ENCODE results near the gene MUC5AC. TPM values are rescaled to one million over a fixed set of nuclear protein-coding genes. Genes with fewer than 3 reads are reported as not detected.

MUC5AC gene
- total RNA-seq, 2 experiments from 2014 or later, result not detected

GRCh38 chr11:1200611-1201191 is 42.9 kb downstream of the MUC5AC start:
- Mint-ChIP-seq H3K36me3 (ENCODE audit: low read depth) (no peaks in the 10 kb centered on the region), H3K9me3 (no peaks in the 10 kb centered on the region), H3K27ac (no peak overlapping the region), H3K4me3 (no peak overlapping the region), H3K4me1 (no peaks in the 10 kb centered on the region), H3K27me3 (no peaks in the 10 kb centered on the region)
- ChIA-PET POLR2A (no interaction called here), CTCF (no interaction called here)
- no peak for DNase-seq

GRCh38 chr11:1201395-1202153 is 43.8 kb downstream of the MUC5AC start:
- DNase-seq, result no peak
- no peaks in the 10 kb centered on the region for H3K9me3 Mint-ChIP-seq
- ChIA-PET CTCF (interaction anchor here (1.6 kb wide), 1 partner anchor 12 kb away, joined by 5 read pairs; no protein-coding TSS in a partner anchor), POLR2A (no interaction called here)
- no peaks in the 10 kb centered on the region for H3K27me3 Mint-ChIP-seq
- no peaks in the 10 kb centered on the region for H3K4me1 Mint-ChIP-seq
- H3K36me3 Mint-ChIP-seq (ENCODE audit: low read depth), result no peaks in the 10 kb centered on the region
- H3K4me3 Mint-ChIP-seq, result no peak overlapping the region
- no peak overlapping the region for H3K27ac Mint-ChIP-seq

- Mint-ChIP-seq H3K36me3 (ENCODE audit: low read depth) (no peaks in the 10 kb centered on the region), H3K27ac (no peak overlapping the region), H3K4me3 (no peak overlapping the region), H3K9me3 (no peaks in the 10 kb centered on the region), H3K4me1 (no peaks in the 10 kb centered on the region), H3K27me3 (no peaks in the 10 kb centered on the region)
- POLR2A ChIA-PET, result no interaction called here
- CTCF ChIA-PET, result interaction anchor here (1.6 to 2.2 kb wide), 2 partner anchors 11 to 373 kb away, joined by 5 to 8 read pairs; no protein-coding TSS in a partner anchor
- no peak for DNase-seq
Observed at GRCh38 chr11:1202154-1202775, 44.5 kb downstream of the MUC5AC start.

DNA sequence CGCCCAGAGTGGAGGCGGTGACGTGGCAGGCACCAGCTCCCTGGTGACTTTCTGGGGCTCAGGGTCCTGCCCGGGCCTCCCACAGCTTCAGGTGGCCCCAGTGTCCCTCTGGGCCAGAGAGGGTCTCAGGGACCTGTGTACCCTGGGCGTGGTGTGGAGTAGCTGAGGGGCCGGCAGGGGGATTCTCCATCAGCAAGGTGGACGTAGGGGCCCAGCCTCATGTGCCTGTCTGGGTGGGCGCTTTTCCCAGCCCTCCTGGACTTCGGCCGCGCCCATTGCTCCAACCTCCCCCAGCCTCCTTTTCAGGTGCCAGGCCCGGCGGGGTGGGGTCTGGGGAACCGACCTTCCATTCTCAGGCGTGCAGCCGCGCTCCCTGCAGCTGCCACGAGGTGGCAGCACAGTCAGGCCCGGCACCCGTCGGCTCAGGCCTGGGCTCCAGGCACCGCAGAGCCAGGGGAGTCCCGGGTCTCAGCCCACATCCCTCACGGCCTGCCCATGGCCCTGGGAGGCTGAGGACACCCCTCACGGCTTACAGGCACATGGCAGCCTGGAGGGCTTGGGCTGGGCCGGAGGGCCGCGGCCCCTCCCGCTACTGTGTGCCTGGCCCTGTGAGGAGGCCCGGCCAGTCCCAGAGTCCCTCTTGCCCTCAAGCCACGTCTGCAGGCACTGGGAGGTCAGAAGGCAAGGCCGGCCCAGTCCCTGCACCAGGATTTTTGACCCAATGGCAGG is 45.2 kb downstream of the MUC5AC start:
- no peak overlapping the region for H3K4me3 Mint-ChIP-seq
- ChIA-PET CTCF (interaction anchor here (1.6 to 2.2 kb wide), 2 partner anchors 11 to 372 kb away, joined by 5 to 8 read pairs; no protein-coding TSS in a partner anchor), POLR2A (no interaction called here)
- peak; percentile 62 for DNase-seq
- H3K27me3 Mint-ChIP-seq, result no peaks in the 10 kb centered on the region
- no peak overlapping the region for H3K27ac Mint-ChIP-seq
- H3K9me3 Mint-ChIP-seq, result no peaks in the 10 kb centered on the region
- no peaks in the 10 kb centered on the region for H3K36me3 Mint-ChIP-seq (ENCODE audit: low read depth)
- H3K4me1 Mint-ChIP-seq, result no peaks in the 10 kb centered on the region

DNA sequence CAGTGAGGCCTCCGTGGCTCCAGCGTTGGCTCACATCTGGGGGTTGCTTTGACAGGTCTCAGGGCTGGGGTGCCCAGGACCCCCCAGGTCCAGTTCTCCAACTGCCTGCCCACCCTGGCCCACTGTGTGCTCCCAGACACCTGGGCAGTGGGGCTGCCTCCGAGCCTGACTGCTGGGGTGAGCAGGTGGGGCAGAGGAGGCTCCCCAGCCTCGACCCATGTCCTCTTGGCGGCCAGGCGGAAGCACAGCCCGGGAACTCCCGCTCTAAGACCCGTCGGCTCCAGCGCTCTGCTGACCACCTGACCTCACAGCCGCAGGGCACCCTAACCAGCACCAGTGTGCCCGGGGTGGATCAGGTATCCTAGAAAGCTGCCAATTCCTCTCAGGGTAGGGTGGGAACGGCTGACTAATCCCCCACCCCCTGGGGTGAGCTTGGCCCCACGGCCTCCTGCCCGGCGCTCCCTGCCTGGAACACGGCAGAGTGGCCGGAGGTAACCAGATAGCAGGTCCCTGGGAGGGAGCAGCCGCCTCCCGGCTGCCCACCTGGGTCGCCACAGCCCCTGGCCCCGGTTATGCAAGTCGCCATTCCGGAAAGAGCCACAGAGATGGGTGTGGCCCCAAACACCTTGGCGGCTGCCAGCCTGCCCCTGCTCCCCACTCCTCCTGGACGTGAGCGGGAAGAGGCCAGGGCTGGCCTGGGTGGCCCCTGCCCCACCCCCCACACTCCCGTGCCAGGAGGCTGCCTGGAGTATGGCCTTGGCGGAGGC is 45.9 kb downstream of the MUC5AC start:
- CTCF ChIA-PET, result interaction anchor here (1.2 to 2.2 kb wide), 3 partner anchors 10 to 371 kb away, joined by 5 to 8 read pairs (median 5); no protein-coding TSS in a partner anchor
- POLR2A ChIA-PET, result no interaction called here
- DNase-seq, result no peak
- Mint-ChIP-seq H3K36me3 (ENCODE audit: low read depth) (no peaks in the 10 kb centered on the region), H3K4me3 (no peak overlapping the region), H3K27me3 (no peaks in the 10 kb centered on the region), H3K9me3 (no peaks in the 10 kb centered on the region), H3K4me1 (no peaks in the 10 kb centered on the region), H3K27ac (no peak overlapping the region)

- no peaks in the 10 kb centered on the region for H3K4me1 Mint-ChIP-seq
- no peaks in the 10 kb centered on the region for H3K36me3 Mint-ChIP-seq (ENCODE audit: low read depth)
Observed at GRCh38 chr11:1204381-1205101, 46.8 kb downstream of the MUC5AC start.

GRCh38 chr11:1205121-1205986 is 47.6 kb downstream of the MUC5AC start:
- CTCF ChIA-PET, result no interaction called here
- no peak overlapping the region for H3K4me3 Mint-ChIP-seq
- POLR2A ChIA-PET, result no interaction called here
- no peaks in the 10 kb centered on the region for H3K9me3 Mint-ChIP-seq
- no peaks in the 10 kb centered on the region for H3K27me3 Mint-ChIP-seq
- no peaks in the 10 kb centered on the region for H3K4me1 Mint-ChIP-seq
- no peaks in the 10 kb centered on the region for H3K36me3 Mint-ChIP-seq (ENCODE audit: low read depth)
- DNase-seq, result no peak
- H3K27ac Mint-ChIP-seq, result no peak overlapping the region

More at GRCh38 chr11:1204381-1205101, 46.8 kb downstream of the MUC5AC start:
- H3K27ac Mint-ChIP-seq, result no peak overlapping the region
- DNase-seq, result no peak
- CTCF ChIA-PET, result interaction anchor here (1.2 to 2.2 kb wide), 2 partner anchors 9 to 371 kb away, joined by 5 to 8 read pairs; no protein-coding TSS in a partner anchor
- no peaks in the 10 kb centered on the region for H3K9me3 Mint-ChIP-seq
- POLR2A ChIA-PET, result no interaction called here
- H3K4me3 Mint-ChIP-seq, result no peak overlapping the region
- no peaks in the 10 kb centered on the region for H3K27me3 Mint-ChIP-seq

GRCh38 chr11:1205987-1206331 is 48.2 kb downstream of the MUC5AC start:
- CTCF ChIA-PET, result no interaction called here
- H3K4me1 Mint-ChIP-seq, result no peaks in the 10 kb centered on the region
- no peaks in the 10 kb centered on the region for H3K36me3 Mint-ChIP-seq (ENCODE audit: low read depth)
- H3K9me3 Mint-ChIP-seq, result no peaks in the 10 kb centered on the region
- no peaks in the 10 kb centered on the region for H3K27me3 Mint-ChIP-seq
- H3K4me3 Mint-ChIP-seq, result no peak overlapping the region
- no peak for DNase-seq
- POLR2A ChIA-PET, result no interaction called here
- no peak overlapping the region for H3K27ac Mint-ChIP-seq

- Mint-ChIP-seq H3K4me1 (no peaks in the 10 kb centered on the region), H3K36me3 (ENCODE audit: low read depth) (no peaks in the 10 kb centered on the region), H3K9me3 (peaks cover 6% of the 10 kb centered on the region), H3K27ac (no peak overlapping the region), H3K27me3 (peaks cover 3% of the 10 kb centered on the region), H3K4me3 (no peak overlapping the region)
- ChIA-PET CTCF (no interaction called here), POLR2A (no interaction called here)
- DNase-seq, result no peak
Observed at GRCh38 chr11:1206391-1207271, 48.9 kb downstream of the MUC5AC start.

DNA sequence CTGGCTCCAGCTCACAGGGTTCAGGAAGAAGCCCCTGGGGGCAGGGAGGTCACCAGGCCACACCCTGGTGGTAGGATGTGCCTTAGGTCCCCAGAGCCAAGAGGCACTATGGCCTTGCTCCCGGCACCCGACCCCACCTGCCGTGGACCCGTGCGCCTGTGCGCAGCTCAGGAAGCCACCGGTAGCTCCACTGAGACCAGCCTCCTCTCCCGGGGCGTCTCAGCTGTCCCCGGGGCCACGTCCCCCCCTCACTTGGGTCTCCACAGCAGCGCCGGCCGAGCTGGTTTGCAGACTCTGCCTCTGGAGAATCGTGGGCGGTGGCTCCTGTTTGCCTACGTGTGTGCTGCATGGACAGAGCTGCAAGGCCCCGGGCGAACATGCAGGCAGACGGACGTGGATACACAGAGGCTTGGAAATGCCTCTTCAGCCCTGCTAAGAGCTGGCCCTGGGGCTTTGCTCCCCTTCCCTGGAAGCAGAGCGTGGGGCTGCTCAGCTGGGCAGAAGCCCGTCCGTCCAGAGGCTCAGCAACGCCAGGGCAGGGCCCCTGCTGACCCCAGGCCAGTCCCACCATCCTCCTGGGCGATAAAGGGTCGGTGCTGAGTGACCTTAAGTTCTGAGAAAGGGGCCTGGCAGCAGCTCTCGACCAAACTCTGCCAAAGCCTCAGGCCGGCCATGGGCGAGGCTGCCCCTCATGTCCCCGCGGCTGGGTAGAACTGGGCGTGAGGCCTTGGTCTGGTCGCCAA is 49.8 kb downstream of the MUC5AC start:
- H3K4me1 Mint-ChIP-seq, result no peaks in the 10 kb centered on the region
- H3K27me3 Mint-ChIP-seq, result peaks cover 6% of the 10 kb centered on the region
- DNase-seq, result no peak
- no peaks in the 10 kb centered on the region for H3K36me3 Mint-ChIP-seq (ENCODE audit: low read depth)
- ChIA-PET CTCF (no interaction called here), POLR2A (no interaction called here)
- H3K27ac Mint-ChIP-seq, result no peak overlapping the region
- peaks cover 7% of the 10 kb centered on the region for H3K9me3 Mint-ChIP-seq
- H3K4me3 Mint-ChIP-seq, result no peak overlapping the region

DNA sequence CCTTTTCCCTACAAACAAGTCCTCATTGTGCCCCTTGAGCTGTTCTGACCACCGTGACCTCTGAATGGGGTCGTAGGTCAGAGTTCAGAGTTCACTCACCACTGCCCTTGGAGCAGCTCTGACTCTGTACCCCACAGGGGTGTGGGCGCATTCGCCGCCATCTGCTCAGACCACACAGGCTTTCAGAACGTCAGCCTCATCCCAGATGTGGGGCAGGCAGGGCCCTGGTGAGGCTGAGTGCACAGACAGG is 50.3 kb downstream of the MUC5AC start:
- H3K4me1 Mint-ChIP-seq, result no peaks in the 10 kb centered on the region
- peaks cover 8% of the 10 kb centered on the region for H3K27me3 Mint-ChIP-seq
- no peaks in the 10 kb centered on the region for H3K36me3 Mint-ChIP-seq (ENCODE audit: low read depth)
- peaks cover 7% of the 10 kb centered on the region for H3K9me3 Mint-ChIP-seq
- H3K27ac Mint-ChIP-seq, result no peak overlapping the region
- no peak overlapping the region for H3K4me3 Mint-ChIP-seq
- ChIA-PET CTCF (no interaction called here), POLR2A (no interaction called here)
- no peak for DNase-seq
